PC-3 (cell line): ENCODE results near the gene TPRX1.

Source experiments
- EZH2phosphoT487 ChIP-seq: fragments of 300-600 bp; sonication (generic); IDR thresholded peaks from 2 replicates; pipeline ENCODE4 v1.6.1; 2018; ENCODE audit warnings: mild to moderate bottlenecking, antibody characterized with exemption, low read length, borderline replicate concordance
- TF ChIP-seq, protein P1 (sequence below): fragments of 300-600 bp; sonication (generic); conservative IDR thresholded peaks from 2 replicates; pipeline ENCODE4 v1.5.1; 2017; ENCODE audit warnings: antibody characterized with exemption, low read depth, mild to moderate bottlenecking, low read length

GRCh38 chr19:47798904-47799266 lies 5.5 kb downstream of the TPRX1 start:
- TF ChIP-seq, protein P1, sequence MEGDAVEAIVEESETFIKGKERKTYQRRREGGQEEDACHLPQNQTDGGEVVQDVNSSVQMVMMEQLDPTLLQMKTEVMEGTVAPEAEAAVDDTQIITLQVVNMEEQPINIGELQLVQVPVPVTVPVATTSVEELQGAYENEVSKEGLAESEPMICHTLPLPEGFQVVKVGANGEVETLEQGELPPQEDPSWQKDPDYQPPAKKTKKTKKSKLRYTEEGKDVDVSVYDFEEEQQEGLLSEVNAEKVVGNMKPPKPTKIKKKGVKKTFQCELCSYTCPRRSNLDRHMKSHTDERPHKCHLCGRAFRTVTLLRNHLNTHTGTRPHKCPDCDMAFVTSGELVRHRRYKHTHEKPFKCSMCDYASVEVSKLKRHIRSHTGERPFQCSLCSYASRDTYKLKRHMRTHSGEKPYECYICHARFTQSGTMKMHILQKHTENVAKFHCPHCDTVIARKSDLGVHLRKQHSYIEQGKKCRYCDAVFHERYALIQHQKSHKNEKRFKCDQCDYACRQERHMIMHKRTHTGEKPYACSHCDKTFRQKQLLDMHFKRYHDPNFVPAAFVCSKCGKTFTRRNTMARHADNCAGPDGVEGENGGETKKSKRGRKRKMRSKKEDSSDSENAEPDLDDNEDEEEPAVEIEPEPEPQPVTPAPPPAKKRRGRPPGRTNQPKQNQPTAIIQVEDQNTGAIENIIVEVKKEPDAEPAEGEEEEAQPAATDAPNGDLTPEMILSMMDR, result no peak
- TF ChIP-seq EZH2phosphoT487, result no peak
